Measurements from ENCODE around the gene ERF. TPM values are rescaled to one million over a fixed set of nuclear protein-coding genes. Genes with fewer than 3 reads are reported as not detected.

Gene ERF
- total and polyA plus RNA-seq, 2 of the 8 experiments (the other 6 are each of a cell fraction or from before 2014, with no cell fraction given): 43.7 to 62.7 TPM

- TF ChIP-seq SIRT6 (IDR thresholded peaks at IDR 0.05; ENCODE audit: low read length) (no peak), TEAD4 (IDR thresholded peaks at IDR 0.05; ENCODE audit: low read depth, low read length) (no peak), EZH2 (IDR thresholded peaks at IDR 0.05; ENCODE audit: low read depth, low read length, severe bottlenecking) (no peak), CTCF (IDR thresholded peaks at IDR 0.05; ENCODE audit: control extremely low read depth in 1 of 3, insufficient read depth in 1 of 3, low read depth in 1 of 3, low read length in 3 of 3) (no peak)
These were observed 20.2 kb upstream of the ERF start (continued) for GRCh38 chr19:42275103-42275502.
